HEK293T (cell line): ENCODE data around the gene MYL7.

Experiments used
- ARNT ChIP-seq: fragments of 450-650 bp; IDR thresholded peaks from 2 replicates; pipeline ENCODE4 v1.6.1; 2017; ENCODE audit warnings: mild to moderate bottlenecking
- BHLHE40 ChIP-seq: fragments of 450-650 bp; IDR thresholded peaks from 2 replicates; pipeline ENCODE4 v1.6.1; 2016; ENCODE audit warnings: mild to moderate bottlenecking, moderate library complexity, borderline replicate concordance
- CTBP1 ChIP-seq: fragments of 450-650 bp; IDR thresholded peaks from 2 replicates; pipeline ENCODE4 v1.6.1; 2016; ENCODE audit warnings: borderline replicate concordance
- ELF4 ChIP-seq: fragments of 450-650 bp; IDR thresholded peaks from 2 replicates; pipeline ENCODE4 v1.6.1; 2017; ENCODE audit warnings: antibody characterized with exemption
- FOXA1 ChIP-seq: fragments of 450-650 bp; IDR thresholded peaks from 2 replicates; pipeline ENCODE4 v1.6.1; 2016; ENCODE audit warnings: mild to moderate bottlenecking
- FOXK2 ChIP-seq: fragments of 450-650 bp; IDR thresholded peaks from 2 replicates; pipeline ENCODE4 v1.6.1; 2016; ENCODE audit warnings: mild to moderate bottlenecking
- FOXM1 ChIP-seq: fragments of 450-650 bp; IDR thresholded peaks from 2 replicates; pipeline ENCODE4 v1.6.1; 2017; ENCODE audit warnings: mild to moderate bottlenecking, borderline replicate concordance
- HDGF ChIP-seq: fragments of 450-650 bp; IDR thresholded peaks from 2 replicates; pipeline ENCODE4 v1.6.1; 2017; ENCODE audit warnings: antibody characterized with exemption, borderline replicate concordance
- SP1 ChIP-seq: fragments of 450-650 bp; IDR thresholded peaks from 2 replicates; pipeline ENCODE4 v1.6.1; 2017
- SUZ12 ChIP-seq: fragments of 450-650 bp; IDR thresholded peaks from 2 replicates; pipeline ENCODE4 v1.6.1; 2016; ENCODE audit warnings: mild to moderate bottlenecking
- TARDBP ChIP-seq: fragments of 450-650 bp; IDR thresholded peaks from 2 replicates; pipeline ENCODE4 v1.6.1; 2016
- ZNF384 ChIP-seq: fragments of 450-650 bp; IDR thresholded peaks from 2 replicates; pipeline ENCODE4 v1.6.1; 2016
- TF ChIP-seq, protein P1 (sequence below): fragments of 450-650 bp; IDR thresholded peaks from 2 replicates; pipeline ENCODE4 v1.6.1; 2016

DNA sequence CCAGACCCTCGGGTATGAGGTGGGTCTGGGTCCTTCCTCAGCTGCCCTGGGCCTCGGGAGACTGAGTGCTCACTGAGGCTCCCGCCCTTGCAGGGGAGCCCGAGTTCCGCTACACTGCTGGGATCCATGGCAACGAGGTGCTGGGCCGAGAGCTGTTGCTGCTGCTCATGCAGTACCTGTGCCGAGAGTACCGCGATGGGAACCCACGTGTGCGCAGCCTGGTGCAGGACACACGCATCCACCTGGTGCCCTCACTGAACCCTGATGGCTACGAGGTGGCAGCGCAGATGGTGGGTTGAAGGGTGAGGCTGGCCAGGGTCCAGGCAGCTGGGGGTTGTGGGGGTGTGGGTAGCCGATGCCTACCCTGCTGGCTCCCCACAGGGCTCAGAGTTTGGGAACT lies 29.4 kb downstream of the MYL7 start:
- TF ChIP-seq ZNF384 (no peak), CTBP1 (no peak), FOXK2 (no peak), ARNT (no peak), TARDBP (no peak), FOXA1 (no peak), SUZ12 (no peak), BHLHE40 (no peak), ELF4 (no peak), FOXM1 (no peak), SP1 (no peak), HDGF (no peak)
- TF ChIP-seq, protein P1, sequence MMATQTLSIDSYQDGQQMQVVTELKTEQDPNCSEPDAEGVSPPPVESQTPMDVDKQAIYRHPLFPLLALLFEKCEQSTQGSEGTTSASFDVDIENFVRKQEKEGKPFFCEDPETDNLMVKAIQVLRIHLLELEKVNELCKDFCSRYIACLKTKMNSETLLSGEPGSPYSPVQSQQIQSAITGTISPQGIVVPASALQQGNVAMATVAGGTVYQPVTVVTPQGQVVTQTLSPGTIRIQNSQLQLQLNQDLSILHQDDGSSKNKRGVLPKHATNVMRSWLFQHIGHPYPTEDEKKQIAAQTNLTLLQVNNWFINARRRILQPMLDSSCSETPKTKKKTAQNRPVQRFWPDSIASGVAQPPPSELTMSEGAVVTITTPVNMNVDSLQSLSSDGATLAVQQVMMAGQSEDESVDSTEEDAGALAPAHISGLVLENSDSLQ, result no peak
